ENCODE results near the gene CYB5R2.
A peak's percentile ranks its signal among the peaks of the same experiment; 100 is the strongest.

CYB5R2 gene

GRCh38 chr11:7672960-7673723 is at the start of gene CYB5R2:
Gene CYB5R2 (minus strand): TSS chr11:7673500. CDS start chr11:7672825, 675 bp downstream.
- peak; percentile 50 for DNase-seq

GRCh38 chr11:7714786-7715185 is 41.5 kb upstream of the CYB5R2 start:
- DNase-seq: no peak

- DNase-seq: no peak
Measured at GRCh38 chr11:7706377-7706776, 33.1 kb upstream of the CYB5R2 start, which contains the start of gene OVCH2. Gene OVCH2 (minus strand): TSS chr11:7706477. CDS start chr11:7706394, 83 bp downstream.

GRCh38 chr11:7703740-7704139 is 30.4 kb upstream of the CYB5R2 start:
- DNase-seq: no peak

GRCh38 chr11:7696424-7696823 is 23.1 kb upstream of the CYB5R2 start:
- no peak for DNase-seq

GRCh38 chr11:7694235-7694634 is 20.9 kb upstream of the CYB5R2 start:
- DNase-seq: no peak

- DNase-seq: no peak
Measured at GRCh38 chr11:7692426-7692825, 19.1 kb upstream of the CYB5R2 start.

- peak; percentile 18 for DNase-seq
Measured at GRCh38 chr11:7691759-7692350, 18.6 kb upstream of the CYB5R2 start.

GRCh38 chr11:7690648-7691047 is 17.3 kb upstream of the CYB5R2 start:
- DNase-seq: no peak

GRCh38 chr11:7689239-7689638 is 15.9 kb upstream of the CYB5R2 start:
- DNase-seq: no peak

- peak; percentile 38 for DNase-seq
Measured at GRCh38 chr11:7688238-7688826, 15.0 kb upstream of the CYB5R2 start.

GRCh38 chr11:7687386-7687785 is 14.1 kb upstream of the CYB5R2 start:
- DNase-seq: no peak

- DNase-seq: no peak
Measured at GRCh38 chr11:7686761-7687160, 13.5 kb upstream of the CYB5R2 start.

GRCh38 chr11:7683571-7683970 is 10.3 kb upstream of the CYB5R2 start:
- no peak for DNase-seq

- DNase-seq: no peak
Measured at GRCh38 chr11:7677796-7678201, 4.5 kb upstream of the CYB5R2 start.

GRCh38 chr11:7677071-7677470 is 3.8 kb upstream of the CYB5R2 start:
- peak; percentile 25 for DNase-seq

GRCh38 chr11:7675631-7676030 is 2.3 kb upstream of the CYB5R2 start:
- no peak for DNase-seq

- peak; percentile 17 for DNase-seq
Measured at GRCh38 chr11:7673724-7674434, 579 bp upstream of the CYB5R2 start.

GRCh38 chr11:7672276-7672959 is 882 bp downstream of the CYB5R2 start:
- no peak for DNase-seq

GRCh38 chr11:7671347-7672215 is 1.7 kb downstream of the CYB5R2 start:
- DNase-seq: no peak

GRCh38 chr11:7670641-7671040 is 2.7 kb downstream of the CYB5R2 start:
- DNase-seq: no peak

GRCh38 chr11:7668911-7669310 is 4.4 kb downstream of the CYB5R2 start:
- DNase-seq: no peak
